HG02571 (cell line): ENCODE data around the gene DAB2IP.
"Not testable (repeated sequence)": the region's sequence is repeated elsewhere in the genome, so short reads cannot be mapped to it uniquely, and the experiment has no call there.

Source experiments
- ATAC-seq: cut with Tn5 transposase; IDR thresholded peaks from one replicate; pipeline ENCODE4 v1.9.1; 2021; ENCODE audit warnings: mild to moderate bottlenecking, moderate library complexity; ENCODE audit not compliant: unreplicated experiment

Gene DAB2IP

DNA sequence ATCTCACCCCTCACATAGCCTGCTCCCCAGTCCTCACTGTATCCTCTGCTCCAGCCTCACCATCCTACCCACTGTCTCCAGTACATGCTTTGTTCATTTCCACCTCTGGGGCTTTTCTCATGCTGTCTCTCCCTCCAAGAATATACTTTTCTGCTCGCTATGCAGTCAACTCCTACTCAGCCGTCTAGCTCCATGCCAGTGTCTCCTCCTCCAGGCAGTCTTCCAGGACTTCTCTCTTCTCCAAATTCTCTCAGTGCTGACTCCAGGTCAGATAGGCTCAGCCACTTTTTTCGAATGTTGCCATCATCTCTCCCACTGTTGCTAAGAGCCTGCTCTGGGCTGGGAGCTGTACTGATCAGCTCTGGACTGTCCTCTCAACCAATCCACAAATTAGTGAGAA, 8.0 kb upstream of the DAB2IP start:
- ATAC-seq, result no peak

DNA sequence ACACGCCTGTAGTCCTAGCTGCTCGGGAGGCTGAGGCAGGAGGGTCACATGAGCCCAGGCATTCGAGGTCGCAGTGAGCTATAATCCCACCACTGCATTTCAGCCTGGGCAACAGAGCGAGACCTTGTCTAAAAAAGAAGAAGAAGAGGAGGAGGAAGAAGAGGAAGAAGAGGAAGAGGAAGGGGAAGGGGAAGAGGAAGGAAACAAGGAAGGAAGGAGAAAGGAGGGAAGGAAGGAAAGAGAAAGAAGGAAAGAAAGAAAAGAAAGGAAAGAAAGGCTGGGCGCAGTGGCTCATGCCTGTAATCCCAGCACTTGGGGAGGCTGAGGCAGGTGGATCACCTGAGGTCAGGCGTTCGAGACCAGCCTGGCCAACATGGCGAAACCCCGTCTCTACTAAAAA, 7.4 kb upstream of the DAB2IP start:
- not testable (repeated sequence) for ATAC-seq

DNA sequence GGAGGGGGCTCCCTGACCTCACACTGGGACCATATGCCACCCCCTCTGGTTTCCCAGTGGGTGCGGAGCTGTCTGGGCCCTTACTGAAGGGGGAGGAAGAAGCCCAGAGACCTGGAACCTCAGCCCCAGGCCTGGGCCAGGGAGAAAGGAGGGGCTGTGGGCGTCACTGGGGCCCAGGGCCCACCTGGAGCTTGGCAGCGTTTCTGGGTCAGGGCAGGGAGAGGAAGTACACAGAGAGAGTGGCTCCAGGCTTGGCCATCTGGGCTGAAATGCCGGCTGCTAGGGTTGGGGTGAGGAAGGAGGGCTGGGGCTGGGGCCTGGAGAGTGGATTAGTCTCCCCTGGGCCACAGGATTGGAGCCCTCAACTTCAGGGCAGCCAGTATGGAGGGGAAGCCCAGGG, 6.4 kb upstream of the DAB2IP start:
- ATAC-seq, result no peak

DNA sequence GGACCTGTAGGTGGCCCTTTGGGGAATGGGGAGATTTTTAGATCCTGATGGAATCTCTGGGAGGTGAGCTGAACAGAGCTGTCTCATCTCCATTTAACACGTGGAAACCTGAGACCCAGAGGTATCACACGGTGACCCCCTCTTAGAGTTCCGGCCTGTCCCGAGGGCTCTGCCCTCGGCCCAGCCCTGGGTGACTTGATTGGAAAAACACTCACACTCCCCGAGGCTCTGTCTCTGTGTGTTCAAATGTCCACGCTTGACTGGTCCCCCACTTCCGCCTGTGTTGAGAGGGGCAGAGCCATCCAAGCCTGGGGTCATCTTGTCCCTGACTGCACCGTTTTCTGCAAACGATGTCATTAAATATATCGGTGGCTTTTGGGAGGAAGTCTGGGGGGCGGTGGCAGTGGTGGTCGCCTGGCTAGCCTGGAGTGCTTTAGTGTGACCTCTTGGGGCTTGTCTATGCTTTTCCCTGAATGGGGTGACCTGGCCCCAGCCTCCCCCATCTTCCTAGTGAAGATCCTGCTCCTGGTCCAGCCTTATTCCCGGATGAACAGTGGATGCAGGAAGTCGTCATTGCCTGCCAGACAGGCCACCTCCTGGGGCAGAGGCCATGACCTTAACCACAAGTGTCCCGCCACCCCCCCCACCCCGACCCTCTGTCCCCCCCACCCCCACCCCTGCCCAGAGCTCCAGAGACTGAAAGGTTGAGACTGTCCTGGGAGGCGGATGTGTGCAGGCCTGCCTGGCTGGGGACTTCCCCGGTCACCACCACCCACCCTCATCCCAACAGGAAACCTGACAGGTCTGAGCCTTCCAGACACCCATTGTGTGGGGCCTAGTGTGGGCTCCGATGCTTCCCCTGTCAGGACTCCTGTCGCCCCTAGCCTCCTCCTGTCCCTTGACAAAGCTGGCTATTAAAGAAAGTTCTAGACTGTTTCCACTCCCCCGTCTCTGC, 5.3 kb upstream of the DAB2IP start:
- no peak for ATAC-seq

DNA sequence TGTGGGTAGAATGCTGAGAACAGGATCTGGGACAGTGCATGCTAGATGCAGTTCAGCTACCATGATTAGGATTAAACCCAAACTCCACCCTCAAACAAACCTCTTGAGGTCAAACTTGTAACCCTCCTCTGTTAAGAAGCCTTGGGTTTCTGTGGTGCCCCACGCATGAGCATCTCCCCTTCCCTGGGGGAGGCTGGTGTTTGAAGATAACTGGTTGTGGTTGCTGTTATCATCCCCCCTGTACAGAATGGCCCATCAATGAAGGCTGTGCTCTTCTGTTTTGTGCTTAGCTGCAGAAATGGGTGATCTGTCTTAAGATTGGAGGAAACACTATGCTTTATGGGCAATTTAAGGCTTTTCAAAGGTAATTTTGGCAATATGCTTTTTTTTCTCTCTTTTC, 4.4 kb upstream of the DAB2IP start:
- no peak for ATAC-seq

DNA sequence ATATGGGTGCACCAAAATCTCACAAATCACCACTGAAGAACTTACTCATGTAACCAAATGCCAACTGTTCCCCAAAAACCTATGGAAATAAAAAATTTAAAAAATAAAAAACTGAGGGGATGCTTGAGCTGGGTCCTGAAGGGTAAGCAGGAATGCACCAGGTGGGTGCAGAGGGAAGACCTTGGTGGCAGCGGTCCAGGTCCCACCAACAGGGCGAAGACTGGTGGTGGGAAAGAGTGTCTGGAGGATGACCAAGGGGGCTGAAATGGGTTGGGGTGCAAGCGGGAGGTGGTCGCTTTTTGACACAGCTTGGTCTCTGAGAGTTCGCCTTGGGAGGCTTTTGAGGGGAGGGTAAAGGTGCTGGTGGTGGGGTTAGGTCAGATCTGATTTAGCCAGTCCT, 3.3 kb upstream of the DAB2IP start:
- ATAC-seq, result no peak

DNA sequence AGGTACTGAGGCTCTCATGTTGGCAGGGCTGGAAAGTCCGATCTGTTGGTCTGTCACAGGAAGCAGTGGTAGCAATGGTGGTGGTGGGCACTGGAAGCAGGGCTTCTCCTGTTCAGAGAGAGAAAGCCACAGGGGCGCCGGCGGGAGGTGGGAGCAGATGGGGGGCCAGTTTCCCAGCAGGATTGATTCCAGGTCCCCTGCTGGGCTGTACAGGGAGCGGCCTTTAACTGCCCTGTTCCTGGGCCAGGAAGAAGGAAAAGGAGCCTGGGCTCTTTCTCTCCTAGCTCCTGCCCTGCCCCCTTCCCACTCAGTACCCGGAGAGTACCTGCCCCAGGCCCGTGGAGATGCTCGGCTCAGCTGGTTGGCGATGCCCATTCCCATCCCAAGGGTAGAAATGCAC, 2.6 kb upstream of the DAB2IP start:
- ATAC-seq, result no peak

DNA sequence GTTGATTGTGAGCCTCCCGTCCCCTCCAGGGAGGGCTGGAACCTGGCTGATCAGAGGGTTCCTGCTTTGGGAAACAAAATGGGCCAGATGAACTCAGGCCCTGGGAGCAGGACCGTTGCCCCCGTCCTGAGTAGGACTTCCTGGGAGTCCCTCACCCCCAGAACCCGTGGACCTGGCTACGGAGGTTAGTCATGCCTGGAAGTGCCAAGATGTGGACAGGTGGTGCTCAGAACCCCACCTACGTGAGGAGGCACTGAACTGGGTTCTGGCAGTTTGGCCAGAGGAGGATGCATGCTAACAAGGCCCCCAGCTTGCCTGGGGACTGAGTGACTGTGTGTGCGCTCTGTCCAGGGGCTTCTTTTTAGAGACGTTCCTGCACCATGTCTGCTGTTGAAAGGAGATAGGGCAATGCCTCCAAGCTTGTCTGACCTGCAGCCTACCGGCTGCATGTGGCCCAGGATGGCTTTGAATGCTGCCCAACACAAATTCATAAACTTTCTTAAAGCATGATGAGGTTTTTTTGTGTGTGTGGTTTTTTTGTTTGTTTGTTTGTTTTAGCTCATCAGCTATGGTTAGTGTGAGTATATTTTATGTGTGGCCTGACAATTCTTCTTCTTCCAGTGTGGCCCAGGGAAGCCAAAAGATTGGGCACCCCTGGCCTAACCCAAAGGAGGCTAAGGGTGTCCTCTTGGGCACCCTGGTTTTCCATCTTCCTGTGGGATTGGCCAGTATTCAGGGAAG, 1.8 kb upstream of the DAB2IP start:
- no peak for ATAC-seq

DNA sequence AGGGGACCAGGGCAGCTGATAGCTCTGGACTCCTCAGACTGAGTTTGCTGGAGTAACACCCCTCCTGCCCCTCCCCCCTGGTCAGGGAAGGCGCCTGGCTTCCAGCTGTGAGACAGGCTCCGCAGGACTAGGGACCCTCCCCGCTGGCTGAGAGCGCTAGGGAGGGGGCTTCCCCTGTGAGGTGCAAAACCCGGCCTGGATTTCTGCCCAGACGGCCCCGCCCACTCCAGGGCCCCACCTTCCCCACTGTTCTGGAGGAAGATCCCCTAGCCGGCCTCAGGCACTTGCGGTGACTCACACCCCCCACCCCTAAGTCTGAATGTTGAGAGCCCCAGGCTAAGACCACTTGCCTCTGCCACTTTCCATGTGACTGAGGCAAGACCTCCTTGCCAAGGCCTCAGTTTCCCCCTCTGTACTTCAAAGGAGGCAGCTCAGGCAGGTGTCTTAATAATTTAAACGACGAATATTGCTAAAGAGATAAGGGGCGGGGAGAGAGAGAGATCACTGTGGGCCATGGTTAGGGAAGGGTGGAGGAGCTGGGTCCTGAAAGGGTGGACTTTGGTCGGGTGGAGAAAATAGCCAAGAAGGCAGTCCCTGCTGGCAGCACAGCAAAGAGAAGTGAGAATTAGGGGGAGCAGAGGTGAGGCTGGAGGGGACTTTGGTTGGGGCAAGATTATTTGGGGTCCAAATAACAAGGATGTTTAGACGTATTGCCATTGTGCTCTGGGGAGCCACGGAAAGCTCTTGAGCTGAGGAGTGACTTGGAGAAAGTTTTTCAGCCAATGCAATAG, 1.0 kb upstream of the DAB2IP start:
- no peak for ATAC-seq

DNA sequence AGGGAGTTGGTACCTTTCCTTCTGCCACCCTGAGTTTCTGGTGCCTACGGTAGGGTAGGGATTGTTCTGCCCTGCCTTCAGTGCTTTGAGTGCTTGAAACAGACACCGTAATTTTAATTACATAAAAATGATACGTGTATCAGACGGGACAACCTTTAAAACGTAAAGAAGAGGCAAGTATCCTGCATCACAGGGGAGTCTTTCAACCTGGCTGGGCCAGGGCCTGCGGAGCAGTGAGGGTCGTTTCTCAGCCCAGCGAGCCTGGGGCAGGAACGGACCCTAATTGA, 483 bp upstream of the DAB2IP start:
- no peak for ATAC-seq

DNA sequence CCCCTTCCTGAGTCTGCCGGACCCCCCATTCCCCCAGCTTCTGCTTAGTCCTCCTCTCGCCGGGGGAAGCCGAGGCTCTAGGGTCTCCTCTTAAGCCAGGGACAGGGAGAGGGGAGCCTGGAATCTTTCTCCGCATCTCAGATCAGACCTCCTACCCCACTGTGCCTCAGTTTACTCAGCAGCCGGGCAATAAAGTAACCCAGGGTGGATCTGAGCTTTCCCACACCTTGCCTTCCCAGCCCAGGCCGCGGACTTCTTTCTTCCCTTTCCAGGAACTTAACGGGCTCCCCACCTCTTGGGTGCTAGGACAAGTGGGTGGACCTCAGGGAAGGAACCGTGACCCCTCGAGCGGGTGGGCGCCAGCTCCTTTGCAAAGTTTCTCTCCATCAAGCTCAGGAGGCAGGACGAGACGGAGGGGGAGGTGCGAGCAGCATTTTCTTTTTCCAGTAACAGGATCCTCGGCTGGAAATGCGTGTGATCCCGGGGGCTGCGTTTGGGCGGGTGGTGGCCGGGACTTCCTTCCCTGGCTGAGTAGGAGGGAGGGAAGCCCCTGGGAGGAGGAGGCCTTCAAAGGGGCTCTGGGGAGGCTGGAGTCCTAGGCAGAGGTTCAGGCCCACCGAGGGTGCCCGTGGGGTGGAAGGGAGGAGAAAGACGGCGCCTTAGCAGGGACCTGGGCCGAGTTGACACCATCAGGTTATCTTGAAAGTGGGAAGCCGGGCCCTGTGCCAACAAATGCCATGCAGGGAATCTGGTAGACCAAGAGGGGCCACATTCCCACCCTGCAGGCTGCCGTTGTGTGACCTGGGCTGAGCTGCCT, 795 bp downstream of the DAB2IP start:
- ATAC-seq, result no peak

DNA sequence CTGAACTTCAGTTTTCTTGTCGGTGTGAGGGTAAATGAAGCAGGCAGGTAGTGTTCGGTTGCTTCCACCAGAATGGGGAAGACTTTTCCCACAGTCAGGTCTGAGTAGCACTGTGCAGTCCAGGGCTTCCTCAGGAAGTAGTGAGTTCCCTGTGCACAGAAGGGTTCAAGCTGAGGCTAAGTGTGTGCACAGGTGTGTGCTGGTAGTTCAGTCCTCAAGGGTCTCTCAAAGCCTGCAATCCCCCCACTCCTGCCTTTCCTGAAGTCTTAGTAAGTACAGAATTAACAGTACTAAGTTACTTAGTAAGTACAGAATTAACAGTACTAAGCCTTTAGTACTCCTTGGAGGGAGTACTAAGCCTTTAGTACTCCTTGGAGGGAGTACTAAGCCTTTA, 1.4 kb downstream of the DAB2IP start:
- ATAC-seq, result no peak

DNA sequence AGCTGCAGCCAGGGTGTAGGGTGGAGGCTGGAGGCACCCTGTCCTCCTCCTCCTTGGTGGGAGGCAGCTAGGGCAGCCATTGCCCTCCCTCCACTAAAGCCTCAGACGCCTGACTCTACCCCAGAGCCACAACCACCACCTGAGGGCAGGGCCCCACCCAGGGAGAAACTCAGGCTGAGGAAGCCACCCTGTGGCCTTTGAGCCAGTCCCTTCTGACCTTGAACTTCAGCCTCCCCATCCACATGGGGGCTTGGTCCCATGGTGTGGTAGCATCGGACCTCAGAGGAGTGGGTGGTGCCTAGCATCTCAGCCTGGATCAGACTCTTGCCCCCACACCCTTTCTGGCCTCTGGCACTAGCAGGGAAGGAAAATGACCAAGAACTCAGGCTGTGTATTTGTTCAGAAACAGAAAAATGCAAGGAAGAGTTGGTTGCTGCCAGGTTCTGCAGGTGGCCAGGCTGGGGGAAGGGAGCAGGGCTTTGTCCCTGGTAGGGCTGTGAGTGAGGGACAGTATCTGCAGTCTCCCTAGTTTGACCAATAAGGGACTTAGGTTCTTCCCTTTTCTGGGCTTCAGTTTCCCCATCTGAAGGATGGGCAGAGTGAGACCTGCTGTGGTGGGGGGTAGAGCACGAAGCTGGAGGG, 3.2 kb downstream of the DAB2IP start:
- ATAC-seq, result no peak

DNA sequence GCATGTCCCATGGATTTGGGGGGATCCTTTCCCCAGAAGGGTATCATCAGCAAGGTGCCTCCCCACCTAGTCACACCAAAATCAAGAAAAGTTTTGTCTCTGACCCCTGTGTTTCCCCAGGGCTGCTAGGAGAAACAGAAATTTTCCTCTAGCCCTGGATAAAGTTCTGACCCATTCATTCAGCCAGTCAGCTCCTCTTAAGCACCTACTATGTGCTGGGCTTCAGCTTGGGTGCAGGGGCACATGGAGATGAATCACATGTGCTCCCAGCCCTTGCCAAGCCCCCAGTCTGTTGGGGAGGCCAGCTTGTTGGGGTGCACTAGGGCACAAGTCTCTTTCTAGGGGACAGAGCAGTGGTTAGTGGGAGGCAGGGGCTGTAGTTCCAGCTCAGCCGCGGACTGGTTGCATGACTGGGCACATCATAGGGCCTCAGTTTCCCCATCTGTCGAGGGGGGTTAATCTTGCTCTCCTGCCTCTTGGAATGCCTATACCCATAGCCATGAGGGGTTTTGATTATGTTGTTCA, 3.9 kb downstream of the DAB2IP start:
- no peak for ATAC-seq

DNA sequence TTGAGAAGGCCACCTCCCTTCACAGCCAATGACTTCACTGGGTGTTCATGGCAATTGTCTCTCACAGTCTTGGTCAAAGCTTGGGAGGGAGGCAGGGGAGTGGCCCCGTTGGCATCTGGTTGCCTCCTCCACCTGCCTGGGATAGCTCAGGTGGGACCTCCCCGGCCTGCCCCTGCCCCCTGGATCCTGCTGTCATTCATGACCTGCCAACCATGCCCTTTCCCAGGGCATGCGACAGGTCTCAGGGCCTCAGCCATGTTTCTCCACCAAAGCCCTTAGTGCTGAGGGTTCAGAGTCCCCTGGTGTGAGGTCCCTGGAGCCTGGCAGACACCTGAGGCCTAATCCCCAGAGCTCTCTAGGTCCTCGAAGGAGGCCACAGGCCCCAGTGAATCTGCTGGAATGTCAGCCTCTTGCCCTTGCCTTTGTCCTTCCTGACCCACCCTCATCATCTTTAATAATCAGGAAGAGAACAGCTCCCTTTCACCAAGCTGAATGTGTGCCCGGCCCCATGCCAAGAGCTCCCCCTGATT, 5.6 kb downstream of the DAB2IP start:
- ATAC-seq, result no peak

DNA sequence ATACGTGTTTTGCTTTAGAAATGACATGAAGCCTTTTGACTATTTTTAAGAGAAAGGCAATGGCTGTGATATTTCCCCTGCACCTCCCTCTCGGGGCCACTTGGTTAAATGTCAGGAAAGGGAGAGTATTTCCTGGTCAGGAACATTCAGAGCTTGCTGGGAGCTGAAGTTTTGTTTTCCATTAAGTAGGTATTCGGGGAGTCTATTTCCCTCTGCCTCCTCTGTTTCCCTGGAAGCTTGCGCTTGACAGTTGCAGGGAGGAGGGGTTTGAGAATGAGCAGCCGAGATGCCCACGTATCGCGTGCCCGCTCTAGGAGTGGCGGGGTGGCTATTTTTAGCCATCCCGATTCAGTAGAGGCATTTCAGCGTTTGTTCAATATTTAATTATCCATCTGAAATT, 6.7 kb downstream of the DAB2IP start:
- no peak for ATAC-seq

DNA sequence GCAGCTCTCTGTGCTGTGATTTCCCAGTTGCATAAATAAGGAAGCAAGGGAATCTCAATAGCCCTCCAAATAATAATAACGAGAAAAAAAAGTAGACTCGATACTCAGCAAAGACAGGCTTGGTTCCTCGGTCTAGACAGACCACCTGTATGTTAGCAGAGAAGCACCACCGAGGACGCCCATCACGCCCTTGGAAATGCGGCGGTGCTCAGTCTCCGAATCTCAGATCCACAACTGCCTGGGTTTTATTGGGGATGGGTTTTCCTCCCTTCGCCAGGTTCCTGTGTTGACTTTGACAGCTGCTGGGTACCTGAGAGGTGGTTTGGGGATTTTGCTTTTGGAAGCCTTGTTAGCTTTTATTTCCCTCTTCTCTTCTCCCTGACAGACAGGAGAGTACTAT, 7.2 kb downstream of the DAB2IP start:
- ATAC-seq, result no peak

DNA sequence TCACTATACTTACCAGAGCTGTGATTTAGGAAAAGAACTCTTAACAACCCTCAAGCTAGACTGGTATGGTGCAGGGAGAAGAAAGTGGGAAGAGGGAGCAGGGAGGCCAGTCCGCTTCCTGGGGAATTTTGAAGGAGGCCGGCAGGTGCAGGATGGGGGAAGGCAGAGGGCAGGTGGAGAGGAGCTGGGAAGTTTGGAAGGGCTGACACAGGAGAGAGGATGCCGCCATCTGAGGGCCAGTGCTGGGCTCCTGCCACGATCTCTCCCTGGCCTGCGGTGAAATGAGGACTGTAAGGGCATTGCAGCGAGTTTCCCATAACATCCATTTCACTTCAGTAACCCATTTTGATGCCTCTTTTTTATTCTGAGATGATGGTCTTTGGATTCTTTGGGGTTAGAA, 8.9 kb downstream of the DAB2IP start:
- ATAC-seq, result no peak

DNA sequence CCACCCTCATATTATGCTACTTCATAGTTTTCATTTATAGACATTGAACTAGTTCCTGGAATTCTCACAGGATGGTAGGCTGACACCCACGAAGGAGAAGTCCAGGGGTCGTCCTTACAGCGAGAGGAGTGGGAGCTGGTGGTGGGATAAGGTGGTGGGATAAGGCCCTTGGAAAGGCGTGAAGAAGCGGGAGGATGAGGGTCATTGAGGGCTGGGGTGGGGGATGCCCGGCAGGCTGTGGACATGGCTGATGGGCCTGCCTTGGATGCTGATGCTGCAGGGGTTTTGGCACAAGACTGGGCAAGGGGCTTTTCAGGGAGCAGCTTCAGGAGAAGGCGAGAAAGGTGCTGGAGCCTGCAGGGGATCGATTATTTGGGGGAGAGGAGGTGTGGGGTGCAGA, 9.4 kb downstream of the DAB2IP start:
- ATAC-seq, result no peak

DNA sequence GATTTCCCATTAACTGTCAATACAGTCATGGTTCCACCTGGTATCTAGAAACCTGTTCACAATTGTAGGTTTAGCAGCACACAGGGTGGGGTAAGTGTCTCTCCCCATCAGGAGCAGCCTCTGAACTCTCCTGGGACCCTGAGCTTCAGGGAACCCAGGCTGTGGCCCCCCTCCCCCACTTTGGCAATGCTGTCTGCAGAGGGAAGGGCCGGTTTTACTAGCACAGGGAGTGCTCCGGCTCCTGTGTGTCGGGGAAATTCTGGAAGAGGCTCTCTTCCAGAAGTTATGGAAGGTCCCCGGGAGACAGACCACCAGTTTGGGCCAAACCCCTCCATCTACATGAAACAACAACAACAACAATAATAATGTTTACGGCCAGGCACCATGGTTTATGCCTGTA, 9.9 kb downstream of the DAB2IP start:
- ATAC-seq, result no peak
